Embryonic facial prominence (tissue), 1 donor: ENCODE measurements around the gene ENO2.
"Not testable (repeated sequence)": the region's sequence is repeated elsewhere in the genome, so short reads cannot be mapped to it uniquely, and the experiment has no call there.

Experiments
- DNase-seq: peaks from one replicate; pipeline ENCODE4 v3.0.0-alpha.2; 2016; ENCODE audit errors: extremely low spot score

ENO2 gene

DNA sequence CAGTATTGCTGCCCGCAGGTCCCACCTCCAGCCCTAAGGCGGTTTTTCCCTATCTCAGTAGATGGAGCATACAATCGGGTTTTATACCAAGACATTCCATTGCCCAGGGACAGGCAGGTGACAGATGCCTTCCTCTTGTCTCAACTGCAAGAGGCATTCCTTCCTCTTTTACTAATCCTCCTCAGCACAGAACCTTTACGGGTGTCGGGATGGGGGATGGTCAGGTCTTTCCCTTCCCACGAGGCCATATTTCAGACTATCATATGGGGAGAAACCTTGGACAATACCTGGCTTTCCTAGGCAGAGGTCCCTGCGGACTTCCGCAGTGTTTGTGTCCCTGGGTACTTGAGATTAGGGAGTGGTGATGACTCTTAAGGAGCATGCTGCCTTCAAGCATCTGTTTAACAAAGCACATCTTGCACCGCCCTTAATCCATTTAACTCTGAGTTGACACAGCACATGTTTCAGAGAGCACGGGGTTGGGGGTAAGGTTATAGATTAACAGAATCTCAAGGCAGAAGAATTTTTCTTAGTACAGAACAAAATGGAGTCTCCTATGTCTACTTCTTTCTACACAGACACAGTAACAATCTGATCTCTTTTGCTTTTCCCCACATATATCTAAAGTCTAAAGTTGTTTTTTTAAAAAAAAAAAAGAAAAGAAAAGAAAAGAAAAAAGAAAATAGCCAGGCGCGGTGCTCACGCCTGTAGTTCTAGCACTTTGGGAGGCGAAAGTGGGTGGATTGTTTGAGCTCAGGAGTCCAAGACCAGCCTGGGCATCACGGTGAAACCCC is 28.0 kb upstream of the ENO2 start:
- not testable (repeated sequence) for DNase-seq

DNA sequence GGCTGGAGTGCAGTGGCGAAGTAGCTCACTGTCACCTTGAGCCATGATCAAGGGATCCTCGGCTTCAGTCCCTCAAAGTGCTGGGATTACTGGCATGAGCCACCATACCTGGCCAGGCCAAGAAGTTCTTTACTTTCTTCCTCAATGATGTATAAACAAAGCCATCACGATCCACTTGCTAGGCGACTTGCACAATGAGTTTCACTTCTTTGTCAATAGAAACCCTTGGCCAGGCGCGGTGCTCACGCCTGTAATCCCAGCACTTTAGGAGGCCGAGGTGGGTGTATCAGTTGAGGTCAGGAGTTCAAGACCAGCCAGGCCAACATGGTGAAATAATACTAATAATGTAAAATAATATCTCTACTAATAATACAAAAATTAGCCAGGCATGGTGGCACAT is 26.9 kb upstream of the ENO2 start:
- no peak for DNase-seq

DNA sequence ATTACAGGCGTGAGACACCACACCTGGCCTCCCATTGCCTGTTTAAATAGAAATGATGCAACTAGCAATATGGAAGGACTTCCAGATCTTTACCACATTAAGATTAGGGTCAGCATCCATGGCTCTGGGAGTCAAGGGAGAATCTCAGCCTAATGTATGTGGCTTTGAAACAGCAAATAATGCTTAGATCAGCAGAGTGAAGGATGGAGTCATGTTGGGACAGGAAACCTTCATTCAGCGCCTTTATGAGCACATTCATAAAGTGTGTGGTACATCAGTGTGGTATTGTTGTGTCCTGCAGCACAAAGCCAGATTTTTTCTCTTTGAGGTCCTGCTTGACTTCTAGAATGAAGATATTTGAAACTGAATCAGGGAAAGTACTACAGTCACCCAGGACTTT is 26.0 kb upstream of the ENO2 start:
- DNase-seq: no peak

DNA sequence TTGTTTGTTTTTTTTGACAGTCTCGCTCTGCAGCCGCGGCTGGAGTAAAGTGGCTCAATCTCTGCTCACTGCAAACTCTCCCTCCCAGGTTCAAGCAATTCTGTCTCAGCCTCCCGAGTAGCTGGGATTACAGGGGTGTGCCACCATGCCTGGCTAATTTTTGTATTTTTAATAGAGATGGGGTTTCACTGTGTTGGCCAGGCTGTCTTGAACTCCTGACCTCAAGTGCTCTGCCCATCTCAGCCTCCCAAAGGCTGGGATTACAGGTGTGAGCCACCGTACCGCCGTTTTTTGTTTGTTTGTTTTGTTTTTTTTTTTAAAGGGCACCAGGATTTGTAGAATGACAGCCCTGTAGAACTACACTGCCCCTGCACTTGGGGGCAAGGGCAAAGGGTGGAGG is 25.6 kb upstream of the ENO2 start:
- not testable (repeated sequence) for DNase-seq

DNA sequence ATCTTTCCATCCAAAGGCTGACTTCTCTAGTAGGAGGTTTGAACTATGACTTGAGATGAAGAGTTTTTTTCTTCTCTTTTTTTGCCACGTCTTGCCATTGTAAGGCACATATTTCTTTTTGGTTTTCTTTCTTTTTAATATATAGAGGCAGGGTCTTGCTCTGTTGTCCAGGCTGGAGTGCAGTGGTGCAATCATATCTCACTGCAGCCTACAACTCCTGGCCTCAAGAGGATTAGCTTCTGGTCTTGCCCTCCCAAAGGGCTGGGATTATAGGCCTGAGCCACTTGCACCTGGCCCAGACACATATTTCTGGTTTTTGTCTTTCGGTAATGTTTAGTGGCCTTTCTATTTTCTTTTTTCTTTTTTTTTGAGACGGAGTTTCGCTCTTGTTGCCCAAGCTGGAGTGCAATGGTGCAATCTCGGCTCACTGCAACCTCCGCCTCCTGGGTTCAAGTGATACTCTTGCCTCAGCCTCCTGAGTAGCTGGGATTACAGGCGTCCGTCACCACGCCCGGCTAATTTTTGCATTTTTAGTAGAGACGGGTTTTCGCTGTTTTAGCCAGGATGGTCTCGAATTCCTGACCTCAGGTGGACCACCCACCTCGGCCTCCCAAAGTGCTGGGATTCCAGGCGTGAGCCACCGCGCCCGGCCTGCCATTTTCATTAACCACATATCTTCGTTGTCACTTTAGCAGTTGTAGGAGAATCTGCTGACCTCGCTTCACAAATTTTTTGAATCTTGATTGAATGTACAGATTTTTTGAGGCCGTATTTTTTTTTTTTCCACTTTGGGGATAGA is 24.4 kb upstream of the ENO2 start:
- not testable (repeated sequence) for DNase-seq

DNA sequence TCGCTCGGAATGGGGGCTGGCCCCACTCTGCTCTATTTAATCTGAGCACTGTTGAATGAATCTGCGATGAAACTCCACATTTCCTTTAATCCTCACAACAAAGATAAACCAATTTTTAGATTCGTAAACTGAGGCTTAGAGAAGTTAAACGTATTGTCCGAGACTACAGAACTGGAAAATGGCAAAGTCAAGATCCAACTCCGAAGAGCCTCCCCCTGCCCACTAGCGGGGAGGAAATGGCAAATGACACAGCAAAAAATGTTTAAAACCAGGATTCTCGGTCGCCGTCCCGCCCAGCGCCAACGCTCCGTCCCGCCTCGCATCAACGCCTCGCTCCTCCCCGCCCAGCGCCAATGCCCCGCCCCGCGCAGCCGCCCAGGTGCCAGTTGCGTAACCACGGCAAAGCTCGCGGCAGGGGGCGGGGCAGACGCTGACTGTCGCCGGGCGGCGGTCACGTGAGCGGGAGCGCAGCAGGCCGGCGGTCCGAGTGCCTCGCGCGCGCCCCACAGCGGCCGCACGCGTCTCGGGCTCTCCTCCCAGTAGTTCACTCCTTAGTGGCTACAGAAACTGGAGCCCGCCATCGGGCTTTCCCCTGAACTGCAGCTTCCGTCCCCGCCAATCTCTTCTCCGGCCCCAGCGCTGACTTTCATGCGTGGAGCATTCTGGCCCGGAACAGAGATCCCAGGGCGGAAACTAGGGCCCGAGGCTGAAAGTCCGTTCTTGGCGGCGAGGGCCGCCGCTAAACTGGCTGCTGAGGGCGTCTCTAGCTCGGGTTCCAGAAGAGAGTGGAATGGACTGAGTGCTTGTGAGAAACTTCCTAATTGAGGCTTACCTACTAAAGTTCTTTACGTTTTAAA is 23.4 kb upstream of the ENO2 start:
- DNase-seq: peak; percentile 95

DNA sequence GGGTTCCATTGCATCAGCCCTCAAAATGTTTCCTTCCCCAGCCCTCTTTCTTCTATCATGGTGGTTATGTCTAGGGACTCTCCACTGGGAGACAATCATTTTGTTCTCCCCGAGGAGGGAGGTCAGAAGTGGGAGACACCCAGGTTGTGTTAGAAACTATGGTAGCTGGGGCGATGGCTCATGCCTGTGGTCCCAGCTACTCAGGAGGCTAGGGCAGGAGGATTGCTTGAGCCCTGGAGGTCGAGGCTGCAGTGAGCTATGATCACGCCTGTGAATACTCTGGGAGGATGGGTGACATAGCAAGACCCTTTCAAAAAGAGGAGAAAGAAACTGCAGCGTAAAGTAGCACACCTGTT is 22.8 kb upstream of the ENO2 start:
- no peak for DNase-seq

DNA sequence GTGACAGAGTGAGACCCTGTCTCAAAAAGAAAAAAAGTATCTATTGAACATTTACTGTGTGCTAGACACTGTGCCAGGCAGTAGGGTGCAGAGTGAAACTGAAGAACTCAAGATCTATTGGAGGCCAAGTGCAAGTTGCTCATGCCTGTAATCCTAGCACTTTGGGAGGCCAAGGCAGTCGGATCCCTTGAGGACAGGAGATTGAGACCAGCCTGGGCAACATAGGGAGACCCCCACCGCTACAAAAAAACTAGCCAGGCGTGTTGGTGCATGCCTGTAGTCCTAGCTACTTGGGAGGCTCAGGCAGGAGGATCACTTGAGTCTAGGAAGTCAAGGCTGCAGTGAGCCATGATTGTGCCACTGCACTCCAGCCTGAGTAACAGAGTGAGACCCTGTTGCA is 21.7 kb upstream of the ENO2 start:
- DNase-seq: not testable (repeated sequence)

DNA sequence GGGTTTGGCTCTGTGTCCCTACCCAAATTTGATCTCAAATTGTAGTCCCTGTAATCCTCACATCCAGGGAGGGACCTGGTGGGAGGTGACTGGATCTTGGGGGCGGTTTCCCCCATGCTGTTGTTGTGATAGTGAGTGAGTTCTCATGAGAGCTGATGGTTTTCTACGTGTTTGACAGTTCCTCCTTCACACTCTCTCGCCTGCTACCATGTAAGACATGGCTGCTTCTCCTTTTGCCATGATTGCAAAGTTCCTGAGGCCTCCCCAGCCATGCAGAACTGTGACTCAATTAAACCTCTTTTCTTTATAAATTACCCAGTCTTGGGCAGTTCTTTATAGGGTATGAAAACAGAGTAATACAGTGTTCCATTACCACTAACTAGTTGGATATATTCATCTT is 20.1 kb upstream of the ENO2 start:
- DNase-seq: no peak

DNA sequence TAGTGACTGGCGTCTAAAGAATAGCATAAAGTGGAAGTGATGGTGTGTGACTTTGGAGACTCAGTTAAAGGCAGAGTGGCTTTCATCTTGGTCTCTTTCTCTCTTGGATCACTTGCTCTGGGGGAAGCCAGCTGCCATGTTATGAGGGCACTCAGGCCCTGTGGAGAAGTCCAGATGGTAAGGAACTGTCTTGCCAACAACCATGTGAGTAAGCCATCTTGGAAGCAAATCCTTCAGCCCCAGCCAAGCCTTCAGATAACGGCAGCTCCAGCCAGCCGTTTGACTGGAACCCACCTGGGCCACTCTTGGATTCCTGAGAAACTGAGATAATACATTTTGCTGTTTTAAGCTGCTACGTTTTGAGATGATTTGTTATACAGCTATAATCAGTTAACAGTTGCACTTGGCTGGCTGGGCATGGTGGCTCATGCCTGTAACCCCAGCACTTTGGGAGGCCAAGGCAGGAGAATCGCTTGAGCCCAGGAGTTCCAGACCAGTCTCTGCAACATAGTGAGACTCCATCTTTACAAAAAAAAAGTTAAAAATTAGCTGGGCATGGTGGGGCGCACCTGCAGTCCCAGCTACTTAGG is 17.4 kb upstream of the ENO2 start:
- no peak for DNase-seq

DNA sequence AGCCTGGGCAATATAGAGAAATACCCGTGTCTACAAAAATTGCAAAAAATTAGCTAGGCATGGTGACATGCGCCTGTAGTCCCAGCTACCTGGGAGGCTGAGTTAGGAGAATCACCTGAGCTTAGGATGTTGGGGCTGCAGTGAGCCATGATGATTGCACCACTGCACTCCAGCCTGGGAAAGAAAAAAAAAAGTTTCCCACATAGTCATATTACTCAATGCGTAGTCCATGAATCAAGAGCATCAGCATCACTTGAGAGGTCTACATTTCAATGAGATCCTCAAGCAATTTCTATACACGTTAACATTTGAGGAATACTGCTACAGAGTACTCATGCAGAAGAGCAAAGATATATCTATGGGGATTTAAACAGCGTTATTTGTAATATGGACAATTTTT is 15.0 kb upstream of the ENO2 start:
- DNase-seq: no peak

DNA sequence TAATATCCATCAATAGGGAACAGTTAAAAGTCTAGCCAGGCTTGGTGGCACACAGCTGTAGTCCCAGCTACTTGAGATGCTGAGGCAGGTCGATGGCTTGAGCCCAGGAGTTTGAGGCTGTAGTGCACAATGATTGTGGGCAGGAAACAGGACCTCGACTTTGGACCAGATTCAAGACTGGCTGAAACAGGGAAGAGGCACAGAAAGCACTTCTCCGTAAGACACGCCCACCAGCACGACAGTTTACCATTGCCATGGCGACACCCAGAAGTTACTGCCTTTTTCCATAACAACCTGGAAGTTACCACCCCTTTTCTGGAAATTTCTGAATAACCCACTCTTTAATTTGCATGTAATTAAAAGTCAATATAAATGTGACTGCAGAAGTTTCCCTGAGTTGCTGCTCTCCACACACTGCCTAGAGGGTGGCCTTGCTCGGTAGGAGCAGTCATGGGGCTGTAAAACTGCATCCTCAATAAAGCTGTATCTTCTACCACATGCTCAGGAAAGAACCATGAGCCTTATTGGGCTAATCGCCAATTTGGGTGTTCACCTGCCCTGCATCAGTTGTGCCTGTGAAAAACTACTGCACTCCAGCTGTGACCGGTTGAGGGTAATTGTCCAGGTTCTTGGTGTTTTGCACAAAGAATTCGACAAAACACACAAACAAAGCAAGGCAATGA is 14.4 kb upstream of the ENO2 start:
- DNase-seq: peak; percentile 21

DNA sequence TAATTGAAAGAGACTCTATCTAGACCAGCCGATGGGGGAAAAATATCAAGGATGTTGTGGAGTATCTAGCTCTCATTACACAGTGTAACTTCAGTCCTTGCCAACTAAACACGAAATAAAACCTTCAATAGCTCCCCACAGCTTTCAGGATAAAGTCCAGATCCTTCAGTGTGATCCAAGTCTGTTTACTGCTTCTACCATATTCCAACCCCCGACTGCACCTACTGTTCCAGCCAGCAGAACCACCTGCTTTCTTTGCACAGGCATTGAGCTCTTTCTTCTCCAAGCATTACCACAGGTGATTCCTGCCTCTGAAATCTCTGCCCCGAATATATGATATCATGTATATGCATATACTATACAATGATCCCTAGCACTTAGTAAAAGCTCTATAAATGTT is 11.9 kb upstream of the ENO2 start:
- no peak for DNase-seq

DNA sequence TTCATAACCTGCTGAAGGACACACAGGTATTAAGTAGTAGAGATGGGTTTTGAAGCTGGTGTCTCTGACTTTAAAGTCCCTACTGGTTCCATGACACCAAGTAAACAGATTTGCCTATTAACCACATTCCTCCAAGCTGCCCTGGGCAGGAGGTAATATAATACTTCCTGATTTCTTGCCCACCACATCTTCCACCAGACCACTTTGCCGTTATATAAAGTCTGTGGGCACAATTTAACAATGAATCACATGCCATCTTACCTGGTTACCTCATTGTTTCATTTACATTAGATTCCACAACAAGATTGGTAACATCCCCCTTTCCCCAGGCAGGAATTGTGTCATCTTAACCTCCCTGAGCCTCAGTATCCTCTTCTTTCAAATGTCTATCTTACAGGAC is 10.7 kb upstream of the ENO2 start:
- DNase-seq: no peak

DNA sequence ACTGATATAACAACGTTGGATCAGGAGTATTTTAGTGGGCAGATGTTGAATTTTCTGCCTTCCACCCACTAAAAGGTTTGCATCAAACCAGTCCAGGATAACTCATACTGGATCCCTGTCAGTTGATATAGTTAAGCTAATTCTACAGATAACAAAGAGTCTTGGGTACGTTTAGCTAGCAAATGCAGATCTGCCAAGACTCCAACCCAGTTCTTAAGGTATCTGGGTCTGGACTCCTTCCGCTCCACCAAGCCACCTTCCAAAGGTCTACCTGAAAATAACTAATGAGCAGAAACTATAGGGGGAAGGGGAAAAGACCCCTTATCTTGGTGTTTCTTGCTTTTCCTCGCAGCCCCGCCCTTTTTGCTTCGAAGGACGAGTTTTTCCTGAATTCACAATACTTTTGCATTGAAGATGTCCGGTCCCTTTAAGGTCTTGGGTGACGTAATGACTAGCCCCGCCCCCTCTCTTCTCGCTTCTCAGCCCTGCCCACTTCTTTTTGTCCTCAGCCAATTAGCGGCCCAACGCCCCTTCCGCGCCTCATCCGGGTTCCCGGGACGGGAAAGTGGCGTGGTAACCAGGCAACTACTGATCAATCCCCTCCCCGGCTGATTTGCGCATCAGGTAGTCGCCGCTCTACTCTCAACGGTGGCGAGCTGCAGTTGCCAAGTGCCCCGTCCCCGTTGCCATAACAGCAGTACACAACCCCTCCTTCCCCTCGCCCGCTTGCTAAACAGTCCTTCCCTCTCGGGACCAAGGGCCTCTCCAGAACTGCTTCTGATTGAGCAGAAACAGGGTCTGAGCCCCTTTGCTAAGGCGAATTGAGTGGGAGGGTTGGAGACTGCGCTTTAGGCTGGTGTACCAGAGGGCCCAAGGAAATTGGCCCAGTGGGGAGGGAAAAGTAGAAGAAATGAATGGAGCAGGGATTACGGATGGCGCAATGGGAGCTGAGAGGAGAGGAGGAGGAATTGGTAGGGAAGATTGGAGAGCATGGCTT is 9.8 kb upstream of the ENO2 start, which contains the start of gene LRRC23:
Gene LRRC23, plus strand, starts transcription at position 543 of the 997 bp plus-strand sequence. CDS start 812 bp downstream, outside the sequence.
- DNase-seq: peak; percentile 97

DNA sequence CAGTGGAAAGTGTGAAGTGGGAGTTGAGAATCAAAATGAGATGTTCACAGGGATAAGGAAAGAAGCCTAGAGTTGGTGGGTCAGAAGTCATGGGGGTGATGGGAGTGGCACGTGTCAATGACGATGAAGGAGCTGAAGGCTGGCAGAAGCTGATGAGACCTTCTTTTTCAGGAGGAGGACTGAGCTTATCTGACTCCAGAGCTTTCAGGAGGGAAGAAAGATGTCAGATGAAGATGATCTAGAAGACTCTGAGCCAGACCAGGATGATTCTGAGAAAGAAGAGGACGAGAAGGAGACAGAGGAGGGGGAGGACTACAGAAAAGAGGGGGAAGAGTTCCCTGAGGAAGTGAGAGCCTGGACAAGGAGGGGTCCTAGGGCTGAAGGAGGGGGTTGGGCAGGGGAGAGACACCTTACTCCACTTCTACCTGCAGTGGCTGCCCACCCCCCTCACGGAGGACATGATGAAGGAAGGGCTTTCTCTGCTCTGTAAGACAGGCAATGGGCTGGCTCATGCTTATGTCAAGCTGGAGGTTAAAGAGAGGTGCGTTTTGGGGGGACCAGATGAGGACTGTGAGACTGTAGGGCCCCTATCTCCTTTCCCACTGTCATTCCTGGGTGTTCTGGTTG is 8.9 kb upstream of the ENO2 start:
- DNase-seq: no peak

DNA sequence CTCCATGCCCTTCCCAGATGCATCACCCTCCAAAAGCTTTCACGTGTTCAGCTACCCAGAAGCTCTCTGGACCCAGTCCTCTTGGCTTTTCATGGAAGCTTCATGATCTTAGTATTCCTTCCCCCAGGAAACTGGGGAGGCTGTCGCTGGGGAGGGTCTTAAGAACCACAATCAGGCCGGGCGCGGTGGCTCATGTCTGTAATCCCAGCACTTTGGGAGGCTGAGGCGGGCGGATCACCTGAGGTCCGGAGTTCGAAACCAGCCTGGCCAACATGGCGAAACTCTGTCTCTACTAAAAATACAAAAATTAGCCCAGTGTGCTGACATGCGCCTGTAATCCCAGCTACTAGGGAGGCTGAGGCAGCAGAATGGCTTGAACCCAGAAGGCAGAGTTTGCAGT is 6.2 kb upstream of the ENO2 start:
- DNase-seq: not testable (repeated sequence)

DNA sequence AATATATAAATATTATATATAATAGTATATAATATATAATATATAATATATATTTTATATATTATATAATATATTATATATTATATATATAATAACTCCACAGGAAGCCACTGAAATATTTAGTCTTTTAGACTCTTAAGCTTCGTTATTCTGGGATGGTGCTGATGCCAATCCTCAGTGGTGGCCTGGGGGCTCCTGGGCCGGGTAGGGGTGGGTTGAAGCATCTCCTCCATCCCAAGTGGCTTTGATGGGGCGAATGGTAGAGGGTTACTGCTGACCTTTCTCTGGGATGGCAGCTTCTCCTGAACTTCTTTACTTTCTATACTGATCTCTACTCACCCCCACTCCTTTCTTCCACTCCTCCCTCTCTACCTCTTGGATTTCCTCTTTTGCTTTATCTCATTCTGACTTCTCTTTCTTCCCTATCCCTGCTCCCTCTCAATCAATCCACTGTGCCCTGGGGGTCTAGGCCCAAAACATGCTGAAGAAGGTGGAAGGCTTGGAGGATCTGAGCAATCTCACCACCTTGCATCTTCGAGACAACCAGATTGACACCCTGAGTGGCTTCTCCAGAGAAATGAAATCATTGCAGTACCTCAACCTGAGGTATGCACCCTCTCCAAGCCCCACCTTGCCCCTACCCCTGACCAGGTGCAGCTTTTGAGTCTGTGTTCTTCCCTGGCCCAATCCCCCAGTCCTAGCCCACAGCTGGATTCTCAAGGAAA is 4.8 kb upstream of the ENO2 start:
- DNase-seq: no peak
